ENCODE measurements around the gene CYP39A1.
"Not testable (repeated sequence)": the region's sequence is repeated elsewhere in the genome, so short reads cannot be mapped to it uniquely, and the experiment has no call there.

CYP39A1 gene

GRCh38 chr6:46648869-46649492, 3.6 kb downstream of the CYP39A1 start:
- peak; percentile 13 for DNase-seq

GRCh38 chr6:46648108-46648507, 4.5 kb downstream of the CYP39A1 start:
- DNase-seq = not testable (repeated sequence)

GRCh38 chr6:46645265-46645664, 7.4 kb downstream of the CYP39A1 start:
- DNase-seq = no peak

GRCh38 chr6:46642928-46643751, 9.5 kb downstream of the CYP39A1 start:
- DNase-seq = no peak

- DNase-seq = no peak
These were observed 14.0 kb downstream of the CYP39A1 start for GRCh38 chr6:46638650-46639049.

GRCh38 chr6:46637933-46638332, 14.7 kb downstream of the CYP39A1 start:
- no peak for DNase-seq

- no peak for DNase-seq
These were observed 15.5 kb downstream of the CYP39A1 start for GRCh38 chr6:46637145-46637544.

GRCh38 chr6:46635462-46635861, 17.2 kb downstream of the CYP39A1 start:
- DNase-seq = no peak

- DNase-seq = no peak
These were observed 20.6 kb downstream of the CYP39A1 start for GRCh38 chr6:46632053-46632452.

GRCh38 chr6:46629691-46630090, 22.9 kb downstream of the CYP39A1 start:
- DNase-seq = no peak

GRCh38 chr6:46628976-46629375, 23.6 kb downstream of the CYP39A1 start:
- no peak for DNase-seq

- DNase-seq = no peak
These were observed 24.1 kb downstream of the CYP39A1 start for GRCh38 chr6:46628498-46628897.

- DNase-seq = no peak
These were observed 25.6 kb downstream of the CYP39A1 start for GRCh38 chr6:46626976-46627375.

GRCh38 chr6:46626228-46626909, 26.2 kb downstream of the CYP39A1 start:
- DNase-seq = peak; percentile 71

- DNase-seq = no peak
These were observed 33.9 kb downstream of the CYP39A1 start for GRCh38 chr6:46618726-46619125.

GRCh38 chr6:46612645-46613044, 40.0 kb downstream of the CYP39A1 start:
- no peak for DNase-seq

GRCh38 chr6:46610862-46611553, 41.6 kb downstream of the CYP39A1 start:
- DNase-seq = no peak

GRCh38 chr6:46606338-46606737, 46.3 kb downstream of the CYP39A1 start:
- no peak for DNase-seq

- DNase-seq = no peak
These were observed 47.4 kb downstream of the CYP39A1 start for GRCh38 chr6:46605091-46605797.

GRCh38 chr6:46598215-46598614, 54.4 kb downstream of the CYP39A1 start:
- no peak for DNase-seq

- no peak for DNase-seq
These were observed 59.9 kb downstream of the CYP39A1 start for GRCh38 chr6:46592740-46593139.

GRCh38 chr6:46592046-46592445, 60.6 kb downstream of the CYP39A1 start:
- DNase-seq = no peak

- no peak for DNase-seq
These were observed 61.9 kb downstream of the CYP39A1 start for GRCh38 chr6:46590765-46591164.

Measured in hematopoietic multipotent progenitor cell treated with erythropoietin and hydrocortisone succinate and interleukin-3 and kit ligand, for 4 days (in vitro differentiated cells).